Lower leg skin (tissue), 3 donors: ENCODE results near the gene PECR.

Experiments used
- CTCF ChIP-seq, 3 donors: fragments of 450-650 bp; IDR thresholded peaks; one replicate each; pipeline ENCODE4 v1.5.1; 2016; ENCODE audit warnings: antibody characterized with exemption in 3 of 3, mild to moderate bottlenecking in 3 of 3, moderate library complexity in 2 of 3
- POLR2A ChIP-seq, 2 donors: fragments of 450-650 bp; IDR thresholded peaks; one replicate each; pipeline ENCODE4 v1.6.1; 2016 to 2017; ENCODE audit warnings: antibody characterized with exemption in 2 of 2, mild to moderate bottlenecking in 1 of 2, moderate library complexity in 1 of 2

GRCh38 chr2:216018709-216019108, 62.9 kb downstream of the PECR start:
- TF ChIP-seq POLR2A (IDR thresholded peaks at IDR 0.05) (no peak), CTCF (IDR thresholded peaks at IDR 0.05) (no peak)
